Pulmonary artery endothelial cell (primary cell): ENCODE data around the gene EVI5L. TPM values are rescaled to one million over a fixed set of nuclear protein-coding genes. Genes with fewer than 3 reads are reported as not detected.
"Not testable (repeated sequence)": the region's sequence is repeated elsewhere in the genome, so short reads cannot be mapped to it uniquely, and the experiment has no call there.

Experiments used
- DNase-seq: peaks from one replicate; pipeline ENCODE4 v3.0.0-alpha.2; 2011; ENCODE audit warnings: low read depth, low spot score
- total RNA-seq: library from RNA; depleted of rRNA; stranded (reverse); fragments of >200 nt; gene quantifications from 2 replicates; pipeline ENCODE4 v1.2.3, GENCODE V29; 2014

EVI5L gene
- total RNA-seq, 1 donor from 2014 or later, result 11.7 TPM

DNA sequence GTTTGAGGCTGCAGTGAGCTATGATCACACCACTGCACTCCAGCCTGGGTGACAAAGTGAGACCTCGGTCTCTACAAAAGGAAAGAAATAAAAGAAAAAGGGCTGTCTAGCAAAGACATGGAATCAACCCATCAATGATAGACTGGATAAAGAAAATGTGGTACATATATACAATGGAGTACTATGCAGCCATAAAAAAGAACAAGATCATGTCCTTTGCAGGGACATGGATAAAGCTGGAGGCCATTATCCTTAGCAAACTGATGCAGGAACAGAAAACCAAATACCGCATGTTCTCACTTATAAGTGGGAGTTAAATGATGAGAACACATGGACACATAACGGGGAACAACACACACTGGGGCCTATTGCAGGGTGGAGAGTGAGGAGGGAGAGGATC is 14.0 kb upstream of the EVI5L start:
- DNase-seq, result not testable (repeated sequence)

DNA sequence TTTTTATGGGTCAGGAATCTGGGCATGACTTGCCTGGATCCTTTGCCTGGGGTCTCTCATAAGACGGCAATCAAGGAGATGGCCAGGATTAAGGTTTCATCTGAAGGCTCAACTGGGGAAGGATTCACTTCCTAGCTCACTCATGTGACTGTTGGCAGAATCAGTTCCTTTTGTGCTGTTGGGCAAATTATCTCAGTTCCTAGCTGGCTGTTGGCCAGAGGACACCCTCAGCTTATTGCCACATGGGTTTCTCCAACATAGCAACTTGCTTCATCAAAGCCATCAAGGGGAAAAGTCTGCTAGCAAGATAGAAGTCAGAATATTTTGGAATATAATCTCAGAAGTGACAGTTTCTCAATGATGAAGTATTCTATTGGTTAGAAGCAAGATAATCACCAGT is 12.2 kb upstream of the EVI5L start:
- DNase-seq, result no peak

DNA sequence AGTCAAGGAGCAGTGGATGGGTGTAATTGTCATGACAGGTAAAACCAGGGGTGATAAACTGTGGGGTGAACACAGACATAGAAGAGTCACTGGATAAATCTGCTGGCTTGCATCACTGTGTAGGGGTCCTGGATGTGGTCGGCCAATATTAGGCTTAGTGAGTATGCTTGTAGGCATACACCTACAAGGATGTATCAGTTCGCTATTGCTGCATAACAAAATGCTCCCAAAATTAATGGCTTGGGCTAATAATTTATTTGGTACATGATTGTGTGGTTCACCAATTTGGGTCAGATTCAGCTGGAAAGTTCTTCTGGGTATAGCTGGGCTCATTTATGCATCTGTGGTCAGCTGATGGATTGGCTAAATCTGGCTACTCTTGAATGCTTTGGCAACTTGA is 11.2 kb upstream of the EVI5L start:
- DNase-seq, result no peak

DNA sequence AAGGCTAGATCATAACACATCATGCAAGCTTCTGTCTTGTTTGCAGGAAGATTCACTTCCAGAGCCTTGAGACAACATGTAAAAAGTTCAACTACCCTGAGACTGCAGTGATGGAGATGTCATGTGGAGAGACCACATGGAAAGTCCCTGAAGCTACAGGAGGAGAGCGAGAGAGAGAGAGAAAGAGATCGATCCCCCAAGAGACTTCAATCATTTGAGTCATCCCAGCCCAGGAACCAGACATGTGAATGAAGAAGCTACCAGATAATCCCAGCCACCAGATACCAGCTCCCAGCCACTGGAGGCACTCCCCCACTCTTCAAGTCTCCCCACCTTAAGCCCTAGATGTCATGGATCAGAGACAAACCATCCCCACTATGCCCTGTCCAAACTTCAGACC is 10.7 kb upstream of the EVI5L start:
- no peak for DNase-seq

DNA sequence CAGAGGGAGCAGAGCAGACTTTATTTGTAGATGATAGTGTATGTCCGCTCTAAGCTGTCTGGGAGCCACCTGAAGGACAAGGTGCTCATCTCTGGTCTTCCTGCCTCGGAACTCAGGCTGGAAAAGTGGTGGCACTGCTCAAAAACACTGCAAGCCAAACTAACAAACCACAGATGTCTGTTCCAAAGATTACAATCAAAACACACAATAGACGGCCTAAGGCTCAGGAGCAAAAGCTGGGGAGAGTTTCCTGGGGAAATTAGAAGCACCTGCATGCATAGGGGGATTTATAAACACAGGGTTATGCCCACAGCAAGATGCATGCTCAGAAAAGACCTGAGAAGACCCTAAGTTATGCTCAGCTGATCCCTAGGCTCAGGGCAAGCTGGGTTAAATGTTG is 9.4 kb upstream of the EVI5L start:
- no peak for DNase-seq

- DNase-seq, result no peak
Observed at GRCh38 chr19:7822910-7823515, 7.0 kb upstream of the EVI5L start.

- DNase-seq, result no peak
Observed at GRCh38 chr19:7823686-7824301, 6.2 kb upstream of the EVI5L start.

- DNase-seq, result no peak
Observed at GRCh38 chr19:7829166-7829520, 875 bp upstream of the EVI5L start.

DNA sequence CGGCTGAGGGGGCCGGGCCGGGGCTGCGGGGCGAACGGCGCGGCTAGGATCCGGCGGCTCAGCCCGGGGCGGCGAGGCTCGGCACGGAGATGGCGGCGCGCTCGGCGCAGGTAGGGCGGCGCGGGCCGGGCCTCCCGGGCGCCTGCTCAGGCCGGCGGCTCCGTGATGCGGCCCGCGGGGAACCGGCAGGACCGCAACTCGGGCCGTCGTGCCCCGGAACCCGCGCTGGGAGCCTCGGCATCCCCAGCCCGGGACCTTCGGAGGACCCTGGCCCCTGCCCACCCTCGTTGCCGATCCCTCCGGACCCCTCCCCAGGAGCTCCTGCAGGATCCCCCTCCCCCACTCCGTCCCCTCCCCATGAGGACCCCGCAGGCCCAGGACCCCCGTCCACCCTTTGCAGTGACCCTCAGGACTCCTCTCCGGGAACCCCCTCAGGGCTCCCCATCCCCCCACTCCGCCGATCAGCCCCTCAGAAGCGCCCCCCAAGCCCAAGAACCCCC is 304 bp downstream of the EVI5L start:
- no peak for DNase-seq

DNA sequence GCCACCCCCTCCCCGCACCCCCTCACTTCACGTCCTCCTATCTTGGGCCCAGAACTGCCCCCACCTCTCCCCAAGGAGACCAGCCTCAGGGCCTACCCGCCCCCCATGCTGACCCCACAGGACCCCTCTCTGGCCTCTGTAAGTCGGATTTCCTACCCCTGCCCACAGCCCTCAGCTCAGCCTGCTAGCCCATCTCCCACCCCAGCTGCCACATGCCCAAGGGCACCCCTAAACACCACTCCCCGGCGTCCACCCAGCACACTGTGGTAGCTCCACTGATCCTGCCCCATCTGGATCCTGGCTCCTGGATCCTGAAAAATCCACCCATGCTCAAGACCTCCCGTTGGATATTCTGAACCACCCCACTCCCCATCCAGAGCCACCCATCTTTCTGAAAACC is 805 bp downstream of the EVI5L start:
- DNase-seq, result no peak

DNA sequence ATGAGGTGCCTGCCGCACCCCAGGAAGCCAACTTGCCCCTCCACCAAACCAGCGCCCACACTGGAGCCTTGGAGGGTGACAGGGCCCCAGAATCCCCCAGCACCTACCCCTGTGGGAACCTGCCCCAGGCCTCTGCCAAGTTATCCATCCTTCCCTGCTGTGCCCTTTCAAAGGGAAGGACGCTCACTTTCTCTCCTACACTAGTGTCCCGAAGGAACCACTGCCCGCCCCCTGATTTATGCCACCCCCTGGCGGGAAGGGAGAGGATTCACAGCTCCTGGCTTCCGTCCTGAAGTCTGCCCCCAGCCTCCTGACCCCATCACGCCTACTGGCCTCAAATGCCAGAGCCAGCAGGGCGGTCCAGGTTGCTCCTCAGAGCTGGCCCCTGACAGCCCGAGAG is 1.4 kb downstream of the EVI5L start:
- DNase-seq, result no peak

- DNase-seq, result no peak
Observed at GRCh38 chr19:7832009-7832408, 2.0 kb downstream of the EVI5L start.

DNA sequence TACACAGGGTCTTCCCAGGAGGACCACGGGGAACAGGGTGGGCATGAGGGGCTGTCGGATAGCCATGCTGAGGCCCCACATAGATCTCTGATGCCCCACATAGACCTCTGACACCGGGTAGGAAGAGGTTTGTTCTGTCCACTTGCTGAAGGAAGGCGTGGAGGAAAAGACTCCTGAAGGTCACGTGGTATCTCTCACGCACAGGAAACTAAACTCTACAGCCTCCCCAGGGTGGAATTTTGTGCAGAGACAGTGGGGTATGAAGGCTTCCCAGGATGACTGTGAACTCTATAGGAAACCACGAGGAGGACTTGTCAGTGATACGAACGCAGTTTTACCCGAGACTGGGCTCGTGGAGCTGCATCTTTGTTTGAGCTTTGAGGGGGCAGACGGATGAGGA is 2.8 kb downstream of the EVI5L start:
- no peak for DNase-seq

DNA sequence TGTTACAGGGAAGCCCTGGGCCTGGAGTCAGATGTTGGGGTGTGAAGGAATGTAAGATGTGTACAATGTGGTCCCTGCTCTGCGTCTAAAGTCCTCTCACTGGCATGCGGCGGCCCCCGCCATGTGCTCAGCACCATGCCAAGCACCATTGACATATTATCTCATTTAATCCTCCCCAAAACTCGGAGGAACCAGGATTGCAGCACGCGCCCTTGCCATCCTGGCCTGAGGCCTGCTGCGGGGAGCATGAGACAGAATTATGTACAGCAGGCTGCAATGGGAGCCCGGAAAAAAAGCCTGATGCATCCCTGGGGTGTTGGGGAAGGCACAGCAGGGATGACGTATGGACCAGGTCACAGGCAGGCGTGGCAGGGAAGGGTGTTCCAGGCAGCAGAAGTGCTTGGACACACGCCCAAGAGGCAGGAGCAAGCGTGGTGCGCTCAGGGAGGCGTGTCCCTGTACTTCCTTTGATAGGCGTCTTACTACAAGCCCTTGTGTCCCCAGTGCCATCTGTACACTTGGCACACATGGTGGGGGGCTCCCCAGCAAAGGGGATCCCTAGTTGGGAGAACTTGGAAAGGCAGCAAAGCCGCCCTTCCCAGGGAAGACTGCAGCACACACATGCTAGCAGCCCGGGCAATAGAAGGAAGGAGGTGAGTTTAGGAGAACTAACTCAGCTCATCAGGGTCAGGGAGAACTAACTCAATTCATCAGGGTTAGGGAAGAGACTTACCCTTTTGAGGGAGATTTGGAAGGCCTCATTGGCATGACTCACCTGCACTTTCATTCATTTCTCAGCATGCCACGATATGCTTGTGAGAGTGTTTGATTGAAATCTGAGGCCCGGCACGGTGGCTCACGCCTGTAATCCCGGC is 3.4 kb downstream of the EVI5L start:
- DNase-seq, result no peak

DNA sequence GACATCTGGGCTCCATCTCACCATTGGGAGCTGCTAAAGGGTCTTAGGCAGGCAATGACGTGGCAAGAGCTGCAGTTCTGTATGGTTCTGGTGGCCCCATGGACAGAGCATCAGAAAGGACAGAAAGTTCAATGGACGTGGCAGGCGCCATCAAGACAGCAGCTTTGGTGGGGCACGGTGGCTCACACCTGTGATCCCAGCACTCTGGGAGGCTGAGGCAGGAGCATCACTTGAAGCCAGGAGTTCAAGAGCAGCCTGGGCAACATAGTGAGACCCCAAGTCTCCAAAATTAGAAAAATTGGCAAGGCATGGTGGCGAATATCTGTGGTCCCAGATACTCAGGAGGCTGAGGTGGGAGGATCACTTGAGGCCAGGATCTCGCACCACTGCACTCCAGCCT is 9.5 kb downstream of the EVI5L start:
- DNase-seq, result no peak

GRCh38 chr19:7840629-7841028 is 10.6 kb downstream of the EVI5L start:
- DNase-seq, result no peak

DNA sequence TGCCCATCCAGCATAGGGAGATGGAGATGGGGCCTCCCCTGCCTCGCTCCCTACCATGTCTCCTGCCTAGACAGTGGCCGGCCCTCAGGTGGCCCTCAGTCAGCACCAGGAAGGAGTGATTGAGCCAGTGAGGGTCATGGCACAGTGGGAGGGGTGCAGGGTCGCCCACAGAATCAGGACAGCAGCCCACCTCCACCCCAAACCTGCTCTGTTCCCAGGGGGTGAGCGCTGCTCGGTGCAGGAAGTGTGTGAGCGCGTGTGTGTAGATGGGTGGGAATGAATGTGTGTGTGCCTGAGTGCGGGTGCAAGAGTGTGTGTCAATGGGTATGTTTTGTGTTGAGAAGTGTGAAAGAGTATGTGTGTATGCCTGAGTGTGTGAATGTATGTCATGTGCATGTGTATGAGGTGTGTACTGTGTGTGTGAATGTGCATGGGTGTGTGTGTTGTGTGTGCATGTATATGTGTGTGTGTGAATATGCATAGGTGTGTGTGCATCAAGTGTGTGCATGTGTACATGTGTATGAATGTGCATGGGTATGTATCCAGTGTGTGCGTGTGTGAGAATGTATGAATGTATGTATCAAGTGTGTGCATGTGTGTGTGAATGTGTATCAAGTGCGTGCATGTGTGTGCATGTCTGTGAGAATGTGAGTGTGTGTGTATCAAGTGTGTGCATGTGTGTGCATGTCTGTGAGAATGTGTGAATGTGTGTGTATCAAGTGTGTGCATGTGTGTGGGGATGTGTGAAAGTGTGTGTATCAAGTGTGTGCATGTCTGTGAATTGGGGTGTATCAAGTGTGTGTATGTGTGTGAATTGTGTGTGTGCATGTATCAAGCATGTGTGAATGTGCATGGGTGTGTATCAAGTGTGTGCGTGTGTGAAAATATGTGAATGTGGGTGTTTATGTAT is 12.0 kb downstream of the EVI5L start:
- no peak for DNase-seq

DNA sequence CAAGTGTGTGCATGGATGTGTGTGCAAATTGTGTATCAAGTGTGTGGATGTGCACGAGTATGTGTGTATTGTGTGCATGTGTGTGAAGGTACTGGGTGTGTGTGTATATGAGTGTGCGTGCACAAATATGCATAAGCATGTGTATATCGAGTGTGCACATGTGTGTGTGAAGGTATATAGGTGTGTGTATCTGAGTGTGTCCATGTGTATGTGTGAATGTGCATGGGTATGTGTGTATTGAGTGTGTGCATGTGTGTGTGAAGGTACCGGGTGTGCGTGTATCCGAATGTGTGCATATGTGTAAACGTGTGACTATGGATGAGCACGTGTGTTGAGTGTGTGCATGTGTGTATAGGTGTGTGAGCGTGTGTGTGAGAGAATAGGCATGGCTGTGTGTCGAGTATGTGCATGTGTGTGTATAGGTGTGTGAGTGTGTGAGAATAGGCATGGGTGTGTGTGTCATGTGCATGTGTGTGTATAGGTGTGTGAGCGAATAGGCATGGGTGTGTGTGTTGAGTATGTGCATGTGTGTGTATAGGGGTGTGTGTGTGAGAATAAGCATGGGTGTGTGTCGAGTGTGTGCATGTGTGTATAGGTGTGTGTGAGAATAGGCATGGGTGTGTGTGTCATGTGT is 12.8 kb downstream of the EVI5L start:
- DNase-seq, result no peak

GRCh38 chr19:7843521-7843920 is 13.5 kb downstream of the EVI5L start:
- DNase-seq, result no peak

GRCh38 chr19:7844405-7844804 is 14.4 kb downstream of the EVI5L start:
- no peak for DNase-seq

DNA sequence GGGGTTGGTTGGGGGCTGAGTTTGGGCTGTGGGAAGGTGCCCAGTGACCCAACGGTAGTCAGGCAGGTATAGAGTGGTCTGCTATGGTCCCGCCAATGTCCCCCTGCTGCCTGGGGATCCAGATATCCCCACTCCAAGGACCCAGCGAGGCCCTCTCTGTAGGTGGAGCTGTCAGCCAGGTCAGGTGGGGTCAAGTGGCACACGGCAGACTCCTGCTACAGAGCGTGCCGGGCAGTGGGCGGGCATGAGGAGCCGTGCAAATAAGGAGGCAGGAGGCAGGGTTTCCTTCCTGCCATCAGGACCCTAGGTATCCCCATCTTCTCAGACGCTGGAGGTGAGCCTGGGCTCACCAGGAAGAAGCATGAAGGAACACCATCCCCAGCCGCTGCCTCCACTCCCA is 14.9 kb downstream of the EVI5L start:
- no peak for DNase-seq
